ENCODE measurements around the gene VRK3.
"Not testable (repeated sequence)": the region's sequence is repeated elsewhere in the genome, so short reads cannot be mapped to it uniquely, and the experiment has no call there.

- TF ChIP-seq POLR2A, POLR2AphosphoS5 (IDR thresholded peaks at IDR 0.05; ENCODE audit: low read depth, low read length): not testable (repeated sequence)
Measured at GRCh38 chr19:49960980-49961379, 64.2 kb downstream of the VRK3 start, which contains the start of gene SIGLEC11.
